Esophagus muscularis mucosa (tissue), 3 donors: ENCODE measurements around the gene MADD.

Experiments
- EP300 ChIP-seq: sonication (generic); formaldehyde crosslinking; IDR thresholded peaks from one replicate; pipeline ENCODE4 v1.6.1; 2017; ENCODE audit warnings: antibody characterized with exemption
- TF ChIP-seq, protein P1 (sequence below), 3 experiments: fragments of 200-600 bp in 2 of 3; fragments of 450-650 bp in 1 of 3; sonication (generic) in 2 of 3; IDR thresholded peaks; one replicate each; pipeline ENCODE4 v1.5.1; 2017 to 2019; ENCODE audit warnings: antibody characterized with exemption in 3 of 3, mild to moderate bottlenecking in 2 of 3, moderate library complexity in 1 of 3

DNA sequence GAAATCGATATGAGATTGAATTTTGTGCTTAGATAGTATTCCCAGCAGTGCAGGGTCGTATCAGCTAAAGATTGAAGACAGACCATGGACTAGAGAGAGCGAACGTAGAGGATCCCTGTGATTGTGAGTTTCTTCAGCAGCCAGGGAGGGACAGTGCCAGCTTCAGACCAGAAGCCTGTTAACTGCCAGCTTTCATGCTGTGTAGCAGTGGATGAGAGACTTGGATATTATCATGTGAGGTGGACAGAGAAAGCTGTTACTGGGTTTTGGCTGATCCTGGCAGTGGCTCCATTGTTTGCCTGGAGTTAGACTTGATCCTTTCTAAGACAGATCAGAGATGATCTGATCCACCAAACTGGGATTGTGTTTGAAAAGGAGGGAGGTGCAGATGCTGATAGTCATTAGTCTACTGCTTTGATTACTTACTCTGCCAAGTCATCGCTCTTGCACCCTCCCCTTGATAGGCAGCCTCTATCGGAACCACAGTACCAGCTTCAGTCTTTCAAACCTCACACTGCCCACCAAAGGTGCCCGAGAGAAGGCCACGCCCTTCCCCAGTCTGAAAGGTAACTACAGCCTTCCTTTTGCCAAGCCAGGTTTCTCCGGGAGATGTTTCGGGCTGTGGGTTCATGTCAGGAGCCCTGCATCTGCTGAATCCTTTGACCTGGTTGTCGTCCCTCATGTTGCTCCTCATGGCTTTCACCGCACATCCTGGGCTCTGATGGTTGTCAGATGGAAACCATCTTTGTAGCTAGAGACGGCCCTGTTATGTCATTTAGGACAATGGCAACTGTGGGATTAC lies 16.2 kb downstream of the MADD start:
- no peak for TF ChIP-seq EP300
- TF ChIP-seq, protein P1, sequence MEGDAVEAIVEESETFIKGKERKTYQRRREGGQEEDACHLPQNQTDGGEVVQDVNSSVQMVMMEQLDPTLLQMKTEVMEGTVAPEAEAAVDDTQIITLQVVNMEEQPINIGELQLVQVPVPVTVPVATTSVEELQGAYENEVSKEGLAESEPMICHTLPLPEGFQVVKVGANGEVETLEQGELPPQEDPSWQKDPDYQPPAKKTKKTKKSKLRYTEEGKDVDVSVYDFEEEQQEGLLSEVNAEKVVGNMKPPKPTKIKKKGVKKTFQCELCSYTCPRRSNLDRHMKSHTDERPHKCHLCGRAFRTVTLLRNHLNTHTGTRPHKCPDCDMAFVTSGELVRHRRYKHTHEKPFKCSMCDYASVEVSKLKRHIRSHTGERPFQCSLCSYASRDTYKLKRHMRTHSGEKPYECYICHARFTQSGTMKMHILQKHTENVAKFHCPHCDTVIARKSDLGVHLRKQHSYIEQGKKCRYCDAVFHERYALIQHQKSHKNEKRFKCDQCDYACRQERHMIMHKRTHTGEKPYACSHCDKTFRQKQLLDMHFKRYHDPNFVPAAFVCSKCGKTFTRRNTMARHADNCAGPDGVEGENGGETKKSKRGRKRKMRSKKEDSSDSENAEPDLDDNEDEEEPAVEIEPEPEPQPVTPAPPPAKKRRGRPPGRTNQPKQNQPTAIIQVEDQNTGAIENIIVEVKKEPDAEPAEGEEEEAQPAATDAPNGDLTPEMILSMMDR (IDR thresholded peaks at IDR 0.05), result no peak
